SK-N-SH treated with all-trans-retinoic acid at 6 μM for 48 hours (cell line): Measurements from ENCODE around the gene ITGBL1.
A peak's percentile ranks its signal among the peaks of the same experiment; 100 is the strongest.

Experiments
- ATAC-seq: fragments of 200-7000 bp; cut with Tn5 transposase; 3 replicates; pipeline ENCODE4 v1.9.1; 2020; ENCODE audit warnings: mild to moderate bottlenecking, moderate library complexity
- ARNTL ChIP-seq: fragments of 450-650 bp; formaldehyde crosslinking; IDR thresholded peaks from 2 replicates; pipeline ENCODE4 v1.5.0; 2020; ENCODE audit warnings: low read depth, mild to moderate bottlenecking, moderate library complexity, borderline replicate concordance
- BACH2 ChIP-seq: fragments of 250-450 bp; sonication (Bioruptor Pico); IDR thresholded peaks from 2 replicates; pipeline ENCODE4 v1.9.0; 2021; ENCODE audit warnings: mild to moderate bottlenecking, borderline replicate concordance
- CSDC2 ChIP-seq: fragments of 250-450 bp; sonication (Bioruptor Pico); IDR thresholded peaks from 2 replicates; pipeline ENCODE4 v1.5.0; 2020; ENCODE audit warnings: mild to moderate bottlenecking, moderate library complexity
- ESRRG ChIP-seq: fragments of 250-450 bp; sonication (Bioruptor Pico); IDR thresholded peaks from 2 replicates; pipeline ENCODE4 v1.6.1; 2021; ENCODE audit warnings: mild to moderate bottlenecking
- OSR1 ChIP-seq: fragments of 250-450 bp; sonication (Bioruptor Pico); IDR thresholded peaks from 2 replicates; pipeline ENCODE4 v1.8.0; 2022; ENCODE audit warnings: moderate library complexity, mild to moderate bottlenecking, inconsistent platforms
- PPARA ChIP-seq: fragments of 250-450 bp; sonication (Bioruptor Pico); IDR thresholded peaks from 2 replicates; pipeline ENCODE4 v1.5.0; 2020; ENCODE audit warnings: mild to moderate bottlenecking, borderline replicate concordance
- RARB ChIP-seq: fragments of 250-450 bp; sonication (Bioruptor Pico); IDR thresholded peaks from 2 replicates; pipeline ENCODE4 v1.8.0; 2021; ENCODE audit warnings: mild to moderate bottlenecking, moderate library complexity
- SNAI2 ChIP-seq: fragments of 250-450 bp; sonication (Bioruptor Pico); IDR thresholded peaks from 2 replicates; pipeline ENCODE4 v1.5.0; 2020; ENCODE audit warnings: mild to moderate bottlenecking, moderate library complexity
- TCF4 ChIP-seq: fragments of 250-450 bp; sonication (Bioruptor Pico); IDR thresholded peaks from 2 replicates; pipeline ENCODE4 v1.8.0; 2021; ENCODE audit warnings: mild to moderate bottlenecking, moderate library complexity, borderline replicate concordance
- TOX ChIP-seq: fragments of 250-450 bp; sonication (Bioruptor Pico); IDR thresholded peaks from 2 replicates; pipeline ENCODE4 v1.8.0; 2021; ENCODE audit warnings: mild to moderate bottlenecking, moderate library complexity, borderline replicate concordance
- ZC3H10 ChIP-seq: fragments of 250-450 bp; sonication (Bioruptor Pico); IDR thresholded peaks from 2 replicates; pipeline ENCODE4 v1.5.1; 2021; ENCODE audit warnings: mild to moderate bottlenecking, moderate library complexity
- ZFP3 ChIP-seq: fragments of 250-450 bp; sonication (Bioruptor Pico); IDR thresholded peaks from 2 replicates; pipeline ENCODE4 v1.5.0; 2020; ENCODE audit warnings: mild to moderate bottlenecking, moderate library complexity
- ZFP30 ChIP-seq: fragments of 450-650 bp; formaldehyde crosslinking; IDR thresholded peaks from 2 replicates; pipeline ENCODE4 v1.5.0; 2022; ENCODE audit warnings: mild to moderate bottlenecking, moderate library complexity
- ZNF565 ChIP-seq: fragments of 450-650 bp; formaldehyde crosslinking; conservative IDR thresholded peaks from 2 replicates; pipeline ENCODE4 v1.5.0; 2020; ENCODE audit warnings: low read depth, mild to moderate bottlenecking, moderate library complexity
- ZNF70 ChIP-seq: fragments of 450-650 bp; formaldehyde crosslinking; IDR thresholded peaks from 2 replicates; pipeline ENCODE4 v1.5.0; 2020; ENCODE audit warnings: mild to moderate bottlenecking, moderate library complexity
- ZNF8 ChIP-seq: fragments of 450-650 bp; formaldehyde crosslinking; IDR thresholded peaks from 2 replicates; pipeline ENCODE4 v1.5.0; 2020; ENCODE audit warnings: mild to moderate bottlenecking, moderate library complexity
- TF ChIP-seq, protein P1 (sequence below): fragments of 250-450 bp; sonication (Bioruptor Pico); IDR thresholded peaks from 2 replicates; pipeline ENCODE4 v1.8.0; 2020; ENCODE audit warnings: mild to moderate bottlenecking, moderate library complexity, borderline replicate concordance
- TF ChIP-seq, protein P2 (sequence below): fragments of 250-450 bp; sonication (Bioruptor Pico); IDR thresholded peaks from 2 replicates; pipeline ENCODE4 v1.5.1; 2021; ENCODE audit warnings: mild to moderate bottlenecking, moderate library complexity
- TF ChIP-seq, protein P3 (sequence below): fragments of 250-450 bp; sonication (Bioruptor Pico); IDR thresholded peaks from 2 replicates; pipeline ENCODE4 v1.5.0; 2020; ENCODE audit warnings: mild to moderate bottlenecking, moderate library complexity
- TF ChIP-seq, protein P4 (sequence below): fragments of 250-450 bp; sonication (Bioruptor Pico); IDR thresholded peaks from 2 replicates; pipeline ENCODE4 v1.5.1; 2020; ENCODE audit warnings: low read depth, mild to moderate bottlenecking, moderate library complexity
- TF ChIP-seq, protein P5 (sequence below): fragments of 250-450 bp; sonication (Bioruptor Pico); IDR thresholded peaks from 2 replicates; pipeline ENCODE4 v1.8.0; 2021; ENCODE audit warnings: low read depth, mild to moderate bottlenecking, moderate library complexity, borderline replicate concordance

The ITGBL1 gene

DNA sequence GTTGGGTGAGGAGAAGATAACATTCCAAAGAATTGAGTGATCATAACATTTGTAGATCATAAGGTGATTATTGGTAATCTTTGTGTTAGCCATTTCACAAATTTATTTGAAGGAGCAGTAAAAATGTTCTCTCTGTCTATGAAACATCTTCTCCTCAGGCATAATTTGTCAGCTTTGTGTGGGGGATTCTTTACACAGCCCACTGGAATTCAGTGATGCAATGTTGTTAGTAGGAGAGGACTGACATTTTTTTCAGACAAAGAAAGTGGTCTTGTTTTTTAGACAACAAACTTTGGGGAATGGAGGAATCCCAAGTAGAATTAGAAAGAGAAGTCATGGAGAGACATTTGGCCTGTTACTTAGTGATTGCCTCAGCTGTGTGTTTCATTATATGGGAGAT is 100.3 kb downstream of the ITGBL1 start:
- ATAC-seq = no peak
- no peak for TF ChIP-seq CSDC2 (CRISPR knock-in tag)

DNA sequence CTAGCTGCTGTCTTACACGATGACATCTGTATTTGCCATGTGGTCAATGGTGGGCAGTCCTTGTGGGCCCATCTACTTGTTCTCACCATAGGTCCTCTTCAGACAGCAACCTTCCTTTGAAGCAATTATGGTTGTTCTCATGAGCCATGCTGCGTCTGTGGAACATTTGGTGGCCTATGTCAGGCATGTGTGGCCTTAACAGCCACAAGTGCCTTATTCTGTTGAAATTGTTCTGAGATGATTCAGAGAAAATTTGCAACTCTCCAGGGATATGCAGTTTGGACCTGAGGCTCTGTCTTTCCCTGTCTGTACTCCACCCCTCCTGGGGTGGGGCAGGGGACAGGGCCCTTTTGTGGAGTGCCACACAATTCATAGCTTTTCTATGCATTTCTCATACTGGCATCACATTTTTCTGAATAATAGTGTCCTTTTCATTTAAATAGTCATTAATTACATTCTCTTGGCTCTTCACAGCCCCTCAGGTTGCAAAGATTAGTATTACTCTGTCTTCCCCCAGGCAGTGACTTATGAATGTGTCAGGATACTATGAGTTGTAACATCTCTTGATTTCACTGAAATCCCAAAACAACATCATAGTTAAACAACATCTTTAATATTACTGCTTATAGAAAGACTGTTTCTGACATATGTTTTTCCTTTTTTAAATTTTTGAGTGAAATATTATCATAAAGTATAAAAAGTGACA is 102.1 kb downstream of the ITGBL1 start:
- TF ChIP-seq, protein P1, sequence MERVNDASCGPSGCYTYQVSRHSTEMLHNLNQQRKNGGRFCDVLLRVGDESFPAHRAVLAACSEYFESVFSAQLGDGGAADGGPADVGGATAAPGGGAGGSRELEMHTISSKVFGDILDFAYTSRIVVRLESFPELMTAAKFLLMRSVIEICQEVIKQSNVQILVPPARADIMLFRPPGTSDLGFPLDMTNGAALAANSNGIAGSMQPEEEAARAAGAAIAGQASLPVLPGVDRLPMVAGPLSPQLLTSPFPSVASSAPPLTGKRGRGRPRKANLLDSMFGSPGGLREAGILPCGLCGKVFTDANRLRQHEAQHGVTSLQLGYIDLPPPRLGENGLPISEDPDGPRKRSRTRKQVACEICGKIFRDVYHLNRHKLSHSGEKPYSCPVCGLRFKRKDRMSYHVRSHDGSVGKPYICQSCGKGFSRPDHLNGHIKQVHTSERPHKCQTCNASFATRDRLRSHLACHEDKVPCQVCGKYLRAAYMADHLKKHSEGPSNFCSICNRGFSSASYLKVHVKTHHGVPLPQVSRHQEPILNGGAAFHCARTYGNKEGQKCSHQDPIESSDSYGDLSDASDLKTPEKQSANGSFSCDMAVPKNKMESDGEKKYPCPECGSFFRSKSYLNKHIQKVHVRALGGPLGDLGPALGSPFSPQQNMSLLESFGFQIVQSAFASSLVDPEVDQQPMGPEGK (CRISPR knock-in tag) = no peak
- TF ChIP-seq ZFP3 (CRISPR knock-in tag) (no peak), RARB (no peak), ZNF8 (CRISPR knock-in tag) (no peak), TOX (CRISPR knock-in tag) (no peak), PPARA (no peak), CSDC2 (CRISPR knock-in tag) (no peak), ZNF565 (no peak), BACH2 (no peak), ARNTL (no peak), ZNF70 (CRISPR knock-in tag) (no peak), OSR1 (CRISPR knock-in tag) (no peak), ESRRG (no peak), TCF4 (CRISPR knock-in tag) (no peak), SNAI2 (CRISPR knock-in tag) (no peak), ZC3H10 (CRISPR knock-in tag) (no peak)
- TF ChIP-seq, protein P2, sequence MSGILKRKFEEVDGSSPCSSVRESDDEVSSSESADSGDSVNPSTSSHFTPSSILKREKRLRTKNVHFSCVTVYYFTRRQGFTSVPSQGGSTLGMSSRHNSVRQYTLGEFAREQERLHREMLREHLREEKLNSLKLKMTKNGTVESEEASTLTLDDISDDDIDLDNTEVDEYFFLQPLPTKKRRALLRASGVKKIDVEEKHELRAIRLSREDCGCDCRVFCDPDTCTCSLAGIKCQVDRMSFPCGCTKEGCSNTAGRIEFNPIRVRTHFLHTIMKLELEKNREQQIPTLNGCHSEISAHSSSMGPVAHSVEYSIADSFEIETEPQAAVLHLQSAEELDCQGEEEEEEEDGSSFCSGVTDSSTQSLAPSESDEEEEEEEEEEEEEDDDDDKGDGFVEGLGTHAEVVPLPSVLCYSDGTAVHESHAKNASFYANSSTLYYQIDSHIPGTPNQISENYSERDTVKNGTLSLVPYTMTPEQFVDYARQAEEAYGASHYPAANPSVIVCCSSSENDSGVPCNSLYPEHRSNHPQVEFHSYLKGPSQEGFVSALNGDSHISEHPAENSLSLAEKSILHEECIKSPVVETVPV = no peak
- TF ChIP-seq, protein P3, sequence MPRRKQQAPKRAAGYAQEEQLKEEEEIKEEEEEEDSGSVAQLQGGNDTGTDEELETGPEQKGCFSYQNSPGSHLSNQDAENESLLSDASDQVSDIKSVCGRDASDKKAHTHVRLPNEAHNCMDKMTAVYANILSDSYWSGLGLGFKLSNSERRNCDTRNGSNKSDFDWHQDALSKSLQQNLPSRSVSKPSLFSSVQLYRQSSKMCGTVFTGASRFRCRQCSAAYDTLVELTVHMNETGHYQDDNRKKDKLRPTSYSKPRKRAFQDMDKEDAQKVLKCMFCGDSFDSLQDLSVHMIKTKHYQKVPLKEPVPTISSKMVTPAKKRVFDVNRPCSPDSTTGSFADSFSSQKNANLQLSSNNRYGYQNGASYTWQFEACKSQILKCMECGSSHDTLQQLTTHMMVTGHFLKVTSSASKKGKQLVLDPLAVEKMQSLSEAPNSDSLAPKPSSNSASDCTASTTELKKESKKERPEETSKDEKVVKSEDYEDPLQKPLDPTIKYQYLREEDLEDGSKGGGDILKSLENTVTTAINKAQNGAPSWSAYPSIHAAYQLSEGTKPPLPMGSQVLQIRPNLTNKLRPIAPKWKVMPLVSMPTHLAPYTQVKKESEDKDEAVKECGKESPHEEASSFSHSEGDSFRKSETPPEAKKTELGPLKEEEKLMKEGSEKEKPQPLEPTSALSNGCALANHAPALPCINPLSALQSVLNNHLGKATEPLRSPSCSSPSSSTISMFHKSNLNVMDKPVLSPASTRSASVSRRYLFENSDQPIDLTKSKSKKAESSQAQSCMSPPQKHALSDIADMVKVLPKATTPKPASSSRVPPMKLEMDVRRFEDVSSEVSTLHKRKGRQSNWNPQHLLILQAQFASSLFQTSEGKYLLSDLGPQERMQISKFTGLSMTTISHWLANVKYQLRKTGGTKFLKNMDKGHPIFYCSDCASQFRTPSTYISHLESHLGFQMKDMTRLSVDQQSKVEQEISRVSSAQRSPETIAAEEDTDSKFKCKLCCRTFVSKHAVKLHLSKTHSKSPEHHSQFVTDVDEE = no peak
- 0 out of 3 replicates have a peak, but pooled peaks have one; percentile 29 for ATAC-seq

DNA sequence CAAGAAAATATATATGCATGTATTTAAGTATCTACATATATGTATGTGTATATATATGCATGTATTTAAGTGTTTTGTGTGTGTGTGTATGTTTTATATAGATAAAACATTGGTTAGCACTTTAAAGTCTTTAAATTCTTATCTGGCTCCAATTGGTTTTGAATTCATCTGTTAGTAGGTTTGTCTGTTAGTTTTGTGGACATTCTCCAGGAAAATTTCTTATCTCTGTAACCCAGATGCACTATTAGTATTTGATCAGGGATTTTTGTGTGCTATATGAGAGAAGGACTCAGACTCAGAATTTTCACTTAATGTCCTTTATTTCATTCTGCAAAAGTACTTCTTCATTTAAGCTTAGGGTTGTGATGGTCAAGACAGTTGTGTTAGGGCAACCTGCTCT is 103.1 kb downstream of the ITGBL1 start:
- no peak for ATAC-seq
- TF ChIP-seq ZFP30 (CRISPR knock-in tag) (no peak), ESRRG (no peak), PPARA (no peak), ZNF565 (no peak), TCF4 (CRISPR knock-in tag) (no peak; the same call in 1 of the 2 replicates), OSR1 (CRISPR knock-in tag) (no peak), CSDC2 (CRISPR knock-in tag) (no peak)
- TF ChIP-seq, protein P1 (CRISPR knock-in tag) = no peak
- TF ChIP-seq, protein P4, sequence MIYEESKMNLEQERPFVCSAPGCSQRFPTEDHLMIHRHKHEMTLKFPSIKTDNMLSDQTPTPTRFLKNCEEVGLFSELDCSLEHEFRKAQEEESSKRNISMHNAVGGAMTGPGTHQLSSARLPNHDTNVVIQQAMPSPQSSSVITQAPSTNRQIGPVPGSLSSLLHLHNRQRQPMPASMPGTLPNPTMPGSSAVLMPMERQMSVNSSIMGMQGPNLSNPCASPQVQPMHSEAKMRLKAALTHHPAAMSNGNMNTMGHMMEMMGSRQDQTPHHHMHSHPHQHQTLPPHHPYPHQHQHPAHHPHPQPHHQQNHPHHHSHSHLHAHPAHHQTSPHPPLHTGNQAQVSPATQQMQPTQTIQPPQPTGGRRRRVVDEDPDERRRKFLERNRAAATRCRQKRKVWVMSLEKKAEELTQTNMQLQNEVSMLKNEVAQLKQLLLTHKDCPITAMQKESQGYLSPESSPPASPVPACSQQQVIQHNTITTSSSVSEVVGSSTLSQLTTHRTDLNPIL (CRISPR knock-in tag) = no peak
- TF ChIP-seq, protein P2 = no peak
- TF ChIP-seq, protein P5, sequence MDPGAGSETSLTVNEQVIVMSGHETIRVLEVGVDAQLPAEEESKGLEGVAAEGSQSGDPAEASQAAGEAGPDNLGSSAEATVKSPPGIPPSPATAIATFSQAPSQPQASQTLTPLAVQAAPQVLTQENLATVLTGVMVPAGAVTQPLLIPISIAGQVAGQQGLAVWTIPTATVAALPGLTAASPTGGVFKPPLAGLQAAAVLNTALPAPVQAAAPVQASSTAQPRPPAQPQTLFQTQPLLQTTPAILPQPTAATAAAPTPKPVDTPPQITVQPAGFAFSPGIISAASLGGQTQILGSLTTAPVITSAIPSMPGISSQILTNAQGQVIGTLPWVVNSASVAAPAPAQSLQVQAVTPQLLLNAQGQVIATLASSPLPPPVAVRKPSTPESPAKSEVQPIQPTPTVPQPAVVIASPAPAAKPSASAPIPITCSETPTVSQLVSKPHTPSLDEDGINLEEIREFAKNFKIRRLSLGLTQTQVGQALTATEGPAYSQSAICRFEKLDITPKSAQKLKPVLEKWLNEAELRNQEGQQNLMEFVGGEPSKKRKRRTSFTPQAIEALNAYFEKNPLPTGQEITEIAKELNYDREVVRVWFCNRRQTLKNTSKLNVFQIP (CRISPR knock-in tag) = no peak
